T-helper 1 cell (primary cell): ENCODE data around the gene HSD17B3.
"Not testable (repeated sequence)": the region's sequence is repeated elsewhere in the genome, so short reads cannot be mapped to it uniquely, and the experiment has no call there.

Experiments
- DNase-seq, 5 donors: peaks; one replicate each; pipeline ENCODE4 v3.0.0-alpha.2; 2012 to 2020

HSD17B3 gene

DNA sequence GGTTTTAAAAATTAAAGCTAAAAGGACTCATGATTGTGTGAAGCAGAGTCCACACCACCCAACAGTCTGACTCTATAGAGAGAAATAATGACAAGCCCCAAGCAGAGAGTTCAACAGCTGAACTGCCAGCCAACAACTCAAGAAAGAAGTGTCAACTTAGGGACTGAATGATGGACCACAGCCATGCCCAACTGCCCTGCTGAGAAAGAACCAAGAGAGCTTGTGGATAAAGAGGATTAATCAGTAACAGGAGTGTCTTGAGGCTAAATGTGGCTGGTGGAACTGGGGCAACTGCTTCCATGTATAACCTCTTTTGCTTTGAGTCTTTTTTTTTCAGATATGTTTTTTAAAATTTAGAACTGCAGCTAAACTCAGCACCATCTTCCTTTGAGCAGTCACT, 109.3 kb downstream of the HSD17B3 start:
- no peak for DNase-seq

GRCh38 chr9:96189995-96190394, 112.0 kb downstream of the HSD17B3 start:
- no peak for DNase-seq

DNA sequence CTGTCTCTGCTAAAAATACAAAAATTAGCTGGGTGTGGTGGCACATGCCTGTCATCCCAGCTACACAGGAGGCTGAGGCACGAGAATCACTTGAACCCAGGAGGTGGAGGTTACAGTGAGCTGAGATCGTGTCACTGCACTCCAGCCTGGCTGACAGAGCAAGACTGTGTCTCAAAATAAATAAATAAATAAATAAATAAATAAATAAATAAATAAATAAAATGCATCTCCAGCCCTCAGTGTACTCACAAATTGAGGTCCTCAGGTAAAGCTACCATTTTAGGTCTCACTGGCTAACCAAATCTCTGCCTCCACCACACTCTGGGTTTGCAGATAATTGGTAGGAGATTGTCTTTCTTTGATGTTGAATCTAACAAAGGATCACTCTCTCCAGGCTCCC, 112.4 kb downstream of the HSD17B3 start:
- DNase-seq, result not testable (repeated sequence)

- no peak for DNase-seq
These were observed 113.4 kb downstream of the HSD17B3 start for GRCh38 chr9:96188571-96188970.

DNA sequence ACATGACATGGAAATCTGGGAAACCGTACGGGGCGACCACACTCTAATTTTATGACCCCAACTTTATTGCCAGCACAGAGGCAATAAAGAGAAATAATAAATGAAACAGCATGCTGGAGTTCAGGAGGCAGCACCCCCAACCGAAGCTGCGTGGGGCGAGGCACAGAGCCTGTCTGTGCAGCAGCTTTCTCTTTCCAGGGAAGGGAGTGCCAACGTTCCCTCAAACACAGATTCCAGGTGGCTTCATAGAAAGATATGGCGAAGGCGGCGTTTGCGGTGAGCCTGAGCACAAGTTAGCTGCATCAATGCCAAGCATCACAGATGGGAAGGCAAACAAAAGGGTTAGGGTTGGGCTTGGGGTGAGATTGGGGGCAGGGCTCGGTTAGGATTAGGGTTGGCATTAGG, 114.8 kb downstream of the HSD17B3 start:
- DNase-seq, result no peak

GRCh38 chr9:96186591-96187011, 115.4 kb downstream of the HSD17B3 start:
- no peak for DNase-seq

- DNase-seq, result no peak
These were observed 116.3 kb downstream of the HSD17B3 start for GRCh38 chr9:96185518-96186156.
